IPS DF 4.7 (cell line): ENCODE results near the gene KHSRP.
"Not testable (repeated sequence)": the region's sequence is repeated elsewhere in the genome, so short reads cannot be mapped to it uniquely, and the experiment has no call there.

Experiments
- DNase-seq: peaks from one replicate; pipeline ENCODE4 v3.0.0-alpha.2; 2013; ENCODE audit warnings: low spot score; ENCODE audit errors: extremely low read depth

KHSRP gene

GRCh38 chr19:6417713-6418561 lies 6.7 kb downstream of the KHSRP start:
- DNase-seq, result no peak

GRCh38 chr19:6416658-6417405 lies 7.8 kb downstream of the KHSRP start:
- DNase-seq, result no peak

GRCh38 chr19:6415591-6416190 lies 8.9 kb downstream of the KHSRP start:
- no peak for DNase-seq

GRCh38 chr19:6414793-6415590 lies 9.6 kb downstream of the KHSRP start:
- no peak for DNase-seq

GRCh38 chr19:6413721-6414643 lies 10.6 kb downstream of the KHSRP start:
- DNase-seq, result no peak

GRCh38 chr19:6413291-6413690 lies 11.3 kb downstream of the KHSRP start:
- no peak for DNase-seq

- no peak for DNase-seq
Measured at GRCh38 chr19:6412447-6413091, 12.0 kb downstream of the KHSRP start.

GRCh38 chr19:6412061-6412446 lies 12.6 kb downstream of the KHSRP start:
- no peak for DNase-seq

- DNase-seq, result no peak
Measured at GRCh38 chr19:6409346-6409745, 15.3 kb downstream of the KHSRP start.

- DNase-seq, result no peak
Measured at GRCh38 chr19:6406401-6406800, 18.2 kb downstream of the KHSRP start.

- DNase-seq, result no peak
Measured at GRCh38 chr19:6402837-6403608, 21.6 kb downstream of the KHSRP start.

GRCh38 chr19:6402058-6402457 lies 22.6 kb downstream of the KHSRP start:
- DNase-seq, result no peak

GRCh38 chr19:6400062-6400944 lies 24.3 kb downstream of the KHSRP start:
- DNase-seq, result not testable (repeated sequence)

- no peak for DNase-seq
Measured at GRCh38 chr19:6396305-6396704, 28.3 kb downstream of the KHSRP start.

- DNase-seq, result no peak
Measured at GRCh38 chr19:6394831-6395230, 29.8 kb downstream of the KHSRP start.

GRCh38 chr19:6393983-6394412 lies 30.6 kb downstream of the KHSRP start:
- no peak for DNase-seq

GRCh38 chr19:6393074-6393982 lies 31.3 kb downstream of the KHSRP start, which contains the start of gene GTF2F1:
Gene GTF2F1, minus strand, starts transcription at chr19:6393164. Its CDS starts 169 bp downstream, at chr19:6392995.
- DNase-seq, result no peak
